IMR-90 (cell line): ENCODE data around the gene MSI2. TPM values are rescaled to one million over a fixed set of nuclear protein-coding genes. Genes with fewer than 3 reads are reported as not detected.

Experiments
- ATAC-seq: fragments of 200-7000 bp; cut with Tn5 transposase; 2 replicates; pipeline ENCODE4 v1.9.1; 2020; ENCODE audit warnings: low read depth, mild to moderate bottlenecking, moderate library complexity
- BruUV-seq: library from RNA; stranded (reverse); fragments of 400-500 nt; replicated peaks from 2 replicates; lab custom pipeline; 2021; lab: Mats Ljungman, UMichigan
- CTCF ChIA-PET: fragments of 300-600 bp; formaldehyde crosslinking; extraction: SDS; loops from one replicate; lab custom pipeline; 2021; ENCODE audit warnings: antibody characterized with exemption; lab: Yijun Ruan, JAX
- POLR2A ChIA-PET: fragments of 300-600 bp; sonication (Branson Sonifier 250); formaldehyde crosslinking; loops from one replicate; lab custom pipeline; 2022; ENCODE audit warnings: antibody characterized with exemption; ENCODE audit not compliant: unreplicated experiment; lab: Charles Lee
- DNase-seq: peaks from one replicate; pipeline ENCODE4 v3.0.0; 2013
- H2AFZ ChIP-seq: replicated peaks from 2 replicates; pipeline ENCODE3; 2013; ENCODE audit warnings: low read length, mild to moderate bottlenecking; ENCODE audit not compliant: poor library complexity
- H2AK5ac ChIP-seq: 2 replicates; pipeline ENCODE4 v1.6.1; 2013; ENCODE audit warnings: low read depth, low read length, inconsistent platforms
- H2AK9ac ChIP-seq: replicated peaks from 2 replicates; pipeline ENCODE3; 2013; ENCODE audit warnings: mild to moderate bottlenecking, low read depth, low read length, moderate library complexity; ENCODE audit not compliant: poor library complexity
- H2BK120ac ChIP-seq: 2 replicates; pipeline ENCODE4 v1.6.1; 2013; ENCODE audit warnings: low read depth, low read length, inconsistent platforms
- H2BK15ac ChIP-seq: 3 replicates; pipeline ENCODE4 v1.6.1; 2013; ENCODE audit warnings: low read depth, low read length, inconsistent platforms
- H2BK20ac ChIP-seq: 2 replicates; pipeline ENCODE4 v1.6.1; 2013; ENCODE audit warnings: low read depth, mild to moderate bottlenecking, inconsistent platforms, low read length, moderate library complexity
- H2BK5ac ChIP-seq: 2 replicates; pipeline ENCODE4 v1.6.1; 2013; ENCODE audit warnings: mild to moderate bottlenecking, low read depth, low read length, inconsistent platforms; ENCODE audit not compliant: poor library complexity, severe bottlenecking
- H3K14ac ChIP-seq: replicated peaks from 2 replicates; pipeline ENCODE4 v1.6.1; 2013; ENCODE audit warnings: low read depth, low read length, inconsistent platforms
- H3K18ac ChIP-seq: 2 replicates; pipeline ENCODE4 v1.6.1; 2013; ENCODE audit warnings: low read depth, low read length, control low read depth
- H3K23ac ChIP-seq: 2 replicates; pipeline ENCODE4 v1.6.1; 2013; ENCODE audit warnings: low read depth, low read length, inconsistent platforms
- H3K27ac ChIP-seq: 2 replicates; pipeline ENCODE4 v1.5.1; 2013; ENCODE audit warnings: mild to moderate bottlenecking, control low read depth, low read length; ENCODE audit not compliant: insufficient read depth
- H3K27me3 ChIP-seq: 2 replicates; pipeline ENCODE4 v1.6.1; 2013; ENCODE audit warnings: low read length; ENCODE audit not compliant: control insufficient read depth, insufficient read depth
- H3K36me3 ChIP-seq: 2 replicates; pipeline ENCODE4 v1.6.1; 2013; ENCODE audit warnings: low read length, mixed read lengths; ENCODE audit not compliant: control insufficient read depth, insufficient read depth
- H3K4ac ChIP-seq: 2 replicates; pipeline ENCODE4 v1.6.1; 2013; ENCODE audit warnings: low read depth, low read length, inconsistent platforms
- H3K4me1 ChIP-seq: 2 replicates; pipeline ENCODE4 v1.6.1; 2013; ENCODE audit warnings: low read length, mixed read lengths; ENCODE audit not compliant: control insufficient read depth, insufficient read depth
- H3K4me2 ChIP-seq: 2 replicates; pipeline ENCODE4 v1.6.1; 2013; ENCODE audit warnings: low read depth, mild to moderate bottlenecking, control low read depth, low read length, moderate library complexity
- H3K4me3 ChIP-seq: 2 replicates; pipeline ENCODE4 v1.5.1; 2013; ENCODE audit warnings: low read depth, mild to moderate bottlenecking, control low read depth, low read length, moderate library complexity; ENCODE audit not compliant: insufficient read depth
- H3K56ac ChIP-seq: 2 replicates; pipeline ENCODE4 v1.6.1; 2013; ENCODE audit warnings: low read length, inconsistent platforms; ENCODE audit not compliant: insufficient read depth; ENCODE audit errors: extremely low read depth
- H3K79me1 ChIP-seq, 2 experiments: 2 replicates each; pipeline ENCODE4 v1.6.1; 2013; ENCODE audit warnings: low read length in 2 of 2, inconsistent platforms in 1 of 2, low read depth in 1 of 2
- H3K9ac ChIP-seq: 2 replicates; pipeline ENCODE4 v1.6.1; 2013; ENCODE audit warnings: low read depth, low read length, control low read depth
- H3K9me1 ChIP-seq: 2 replicates; pipeline ENCODE4 v1.6.1; 2013; ENCODE audit warnings: low read length, inconsistent platforms; ENCODE audit not compliant: insufficient read depth
- H3K9me3 ChIP-seq: 2 replicates; pipeline ENCODE4 v1.6.1; 2013; ENCODE audit warnings: low read length; ENCODE audit not compliant: control insufficient read depth, insufficient read depth
- H4K20me1 ChIP-seq: 2 replicates; pipeline ENCODE4 v1.6.1; 2013; ENCODE audit warnings: low read length, inconsistent platforms; ENCODE audit not compliant: insufficient read depth
- H4K5ac ChIP-seq: 2 replicates; pipeline ENCODE4 v1.6.1; 2013; ENCODE audit warnings: mild to moderate bottlenecking, low read depth, low read length, control low read depth
- H4K8ac ChIP-seq, 2 experiments: 2 replicates each; pipeline ENCODE4 v1.6.1; 2013; ENCODE audit warnings: low read depth in 2 of 2, low read length in 2 of 2, control low read depth in 1 of 2, inconsistent platforms in 1 of 2
- H4K91ac ChIP-seq: 2 replicates; pipeline ENCODE4 v1.6.1; 2013; ENCODE audit warnings: low read depth, low read length, inconsistent platforms; ENCODE audit not compliant: insufficient read depth
- MXI1 ChIP-seq: IDR thresholded peaks from 2 replicates; pipeline ENCODE4 v1.6.1; 2012; ENCODE audit warnings: low read depth, mild to moderate bottlenecking, low read length, moderate library complexity, borderline replicate concordance
- POLR2A ChIP-seq: IDR thresholded peaks from 2 replicates; pipeline ENCODE4 v1.6.1; 2012; ENCODE audit warnings: mild to moderate bottlenecking, low read depth, low read length
- WGBS, 2 experiments: methylation state at CpG; one replicate each; pipeline versions ENCODE4 v1.1.5 to v1.1.7; 2013; ENCODE audit warnings: missing lambda C conversion rate in 2 of 2; ENCODE audit not compliant: insufficient read length in 1 of 2; ENCODE audit errors: extremely low coverage in 2 of 2; 5-methylcytosine and 5-hydroxymethylcytosine counted together
- dilution Hi-C: fragments of 300-500 bp; cut with HindIII; formaldehyde crosslinking; loops from one replicate; pipeline ENCODE4 v1.14.3; 2018; ENCODE audit warnings: low sequenced_read_pairs; ENCODE audit not compliant: unreplicated experiment
- in situ Hi-C: fragments of 300-500 bp; cut with MboI; formaldehyde crosslinking; loops from 3 replicates; pipeline ENCODE4 v1.14.3; 2019; ENCODE audit warnings: low sequenced_read_pairs, inconsistent platforms, mixed read lengths
- intact Hi-C: fragments of 100-400 bp; cut with micrococcal nuclease; formaldehyde crosslinking; loops from 2 replicates; pipeline ENCODE4 v1.10.0; 2022
- polyA plus RNA-seq, 3 experiments: library from polyadenylated mRNA; depleted of rRNA; stranded (reverse); fragments of >200 nt; gene quantifications; 2 replicates each; pipeline ENCODE4 v1.2.3, GENCODE V29; 2012; ENCODE audit warnings: low replicate concordance in 1 of 3
- total RNA-seq: library from RNA; depleted of rRNA; stranded (reverse); fragments of >200 nt; gene quantifications from 2 replicates; pipeline ENCODE4 v1.2.3, GENCODE V29; 2012

The MSI2 gene
- total and polyA plus RNA-seq, 2 of the 4 experiments (the other 2 are of a cell fraction), result 13.0 to 16.0 TPM

DNA sequence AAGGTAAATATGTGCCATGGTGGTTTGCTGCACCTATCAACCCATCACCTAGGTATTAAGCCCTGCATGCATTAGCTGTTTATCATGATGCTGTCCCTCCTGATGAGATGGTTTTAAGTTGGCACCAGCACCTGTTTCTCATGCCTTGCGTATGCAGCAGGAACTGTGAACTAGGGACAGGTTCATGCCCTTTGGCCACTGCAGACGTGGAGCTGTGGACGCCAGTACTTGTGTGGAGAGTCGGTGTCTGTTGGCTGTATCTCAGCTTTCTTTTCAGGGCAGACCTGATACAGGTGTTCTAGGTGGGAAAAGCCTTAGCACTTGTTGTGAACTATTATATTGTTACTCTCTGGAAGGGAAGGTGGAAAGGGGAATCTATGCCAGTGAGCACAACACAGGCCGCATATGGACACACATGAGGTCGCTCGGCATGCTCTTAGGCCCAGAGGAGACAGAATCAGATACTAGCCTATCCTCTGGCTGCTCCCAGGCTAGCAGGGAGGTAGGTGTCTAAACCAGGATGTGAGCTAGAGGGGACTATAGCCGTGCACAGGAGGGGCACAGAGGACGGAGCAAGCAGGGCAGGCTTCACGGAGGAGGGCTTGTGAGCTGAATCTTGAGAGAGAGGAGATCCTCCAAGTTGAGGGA is 22.5 kb downstream of the MSI2 start:
- no peak overlapping the region for H2AK9ac ChIP-seq
- dilution Hi-C loops, result no loop called here

More for the DNA sequence above, 22.5 kb downstream of the MSI2 start:
- H3K56ac ChIP-seq, result no peak overlapping the region
- H3K4me1 ChIP-seq, result no peaks in the 10 kb centered on the region; the same call in 1 of the 2 replicates
- no peak overlapping the region for H4K91ac ChIP-seq
- H3K9me3 ChIP-seq, result no peaks in the 10 kb centered on the region
- BruUV-seq, result no TSS peak
- H3K36me3 ChIP-seq, result peaks cover 11% of the 10 kb centered on the region
- H3K9me1 ChIP-seq, result peaks cover 5% of the 10 kb centered on the region; the same call in 1 of the 2 replicates
- H3K9ac ChIP-seq, result no peak overlapping the region
- POLR2A ChIA-PET, result interaction anchor here (0.6 kb wide), 1 partner anchor 193 kb away, joined by 3 read pairs; no protein-coding TSS in a partner anchor
- H4K20me1 ChIP-seq, result no peaks in the 10 kb centered on the region; the same call in 1 of the 2 replicates
- DNase-seq, result no peak
- H4K5ac ChIP-seq, result no peak overlapping the region
- H3K27ac ChIP-seq, result no peak overlapping the region
- CTCF ChIA-PET, result no interaction called here
- no peak overlapping the region for H2AK5ac ChIP-seq
- no peak overlapping the region for H3K14ac ChIP-seq
- no peak overlapping the region for H2BK120ac ChIP-seq
- in situ Hi-C loops (no loop called here), intact Hi-C loops (no loop called here)
- H4K8ac ChIP-seq, result no peak overlapping the region
- peaks cover 2 to 3% of the 10 kb centered on the region in 2 experiments; a peak in 1 of 4 replicates for H3K79me1 ChIP-seq
- no peak overlapping the region for H3K4me2 ChIP-seq
- WGBS, 2 experiments, result 100% methylated on average over 2 of the region's 10 CpGs; no CpG with 5 or more reads in 1 of the 2 experiments
- H2BK15ac ChIP-seq, result no peak overlapping the region
- H3K27me3 ChIP-seq, result no peaks in the 10 kb centered on the region
- no peak overlapping the region for H2BK5ac ChIP-seq
- no peak overlapping the region for H2AFZ ChIP-seq
- no peak overlapping the region for H3K23ac ChIP-seq
- H3K4ac ChIP-seq, result no peak overlapping the region
- no peak overlapping the region for H3K4me3 ChIP-seq
- ATAC-seq, result no peak; the same call in 1 of the 2 replicates
- H3K18ac ChIP-seq, result no peak overlapping the region
- no peak overlapping the region for H2BK20ac ChIP-seq
- no peak for TF ChIP-seq MXI1
- no peak for TF ChIP-seq POLR2A
